Endothelial cell of umbilical vein (primary cell): ENCODE data around the gene HIVEP1. TPM values are rescaled to one million over a fixed set of nuclear protein-coding genes. Genes with fewer than 3 reads are reported as not detected.

Source experiments
- BruUV-seq: library from RNA; stranded (reverse); fragments of 400-500 nt; replicated peaks from 2 replicates; lab custom pipeline; 2021; lab: Mats Ljungman, UMichigan
- CTCF ChIA-PET: fragments of 300-600, 350-600 bp; sonication (Branson Sonifier 250); formaldehyde crosslinking; loops from one replicate; lab custom pipeline; 2021; ENCODE audit warnings: antibody characterized with exemption, inconsistent platforms; lab: Charles Lee
- POLR2A ChIA-PET: fragments of 300-600, 350-600 bp; sonication (Branson Sonifier 250); formaldehyde crosslinking; loops from one replicate; lab custom pipeline; 2021; ENCODE audit warnings: antibody characterized with exemption, inconsistent platforms; lab: Charles Lee
- DNase-seq: peaks from one replicate; pipeline ENCODE4 v3.0.0-alpha.2; 2011; ENCODE audit warnings: low read depth, low spot score
- FAIRE-seq: peaks from 2 replicates; lab custom pipeline; 2011; peaks lifted over from hg19 to GRCh38; lab: Jason Lieb, UNC
- H2AFZ ChIP-seq: 2 replicates; pipeline ENCODE4 v1.6.0; 2012; ENCODE audit warnings: low read depth, low read length, control low read depth, inconsistent platforms
- H3K27ac ChIP-seq: 2 replicates; pipeline ENCODE4 v1.5.1; 2011; ENCODE audit warnings: low read depth, mild to moderate bottlenecking, control low read depth, low read length, moderate library complexity; ENCODE audit not compliant: insufficient read depth
- H3K27me3 ChIP-seq, 2 experiments: 2 replicates each; pipeline versions ENCODE4 v1.6.0 to v1.6.1; 2011; ENCODE audit warnings: low read length in 2 of 2, mixed read lengths in 1 of 2; ENCODE audit not compliant: control insufficient read depth in 2 of 2, insufficient read depth in 2 of 2
- H3K36me3 ChIP-seq, 2 experiments: 2 replicates in 1 of 2; 3 replicates in 1 of 2; pipeline ENCODE4 v1.5.1; 2011; ENCODE audit warnings: low read length in 2 of 2, mild to moderate bottlenecking in 1 of 2, moderate library complexity in 1 of 2; ENCODE audit not compliant: control insufficient read depth in 2 of 2, insufficient read depth in 2 of 2; ENCODE audit errors: extremely low read depth in 1 of 2
- H3K4me1 ChIP-seq: 3 replicates; pipeline ENCODE4 v1.5.1; 2011; ENCODE audit warnings: mild to moderate bottlenecking, low read length; ENCODE audit not compliant: control insufficient read depth, insufficient read depth; ENCODE audit errors: extremely low read depth
- H3K4me2 ChIP-seq: 2 replicates; pipeline ENCODE4 v1.6.1; 2011; ENCODE audit warnings: low read length, control low read depth, mixed read lengths; ENCODE audit not compliant: insufficient read depth
- H3K4me3 ChIP-seq, 3 experiments: fragments of 200-600 bp in 1 of 3; sonication (generic), shearing (Covaris generic) in 1 of 3; replicated peaks in 1 of 3; 2 replicates each; pipeline ENCODE4 v1.5.1; 2011 to 2016; ENCODE audit warnings: control low read depth in 3 of 3, low read length in 3 of 3, mild to moderate bottlenecking in 2 of 3, inconsistent platforms in 1 of 3, low read depth in 1 of 3, moderate library complexity in 1 of 3; ENCODE audit not compliant: insufficient read depth in 1 of 3
- H3K79me2 ChIP-seq: 2 replicates; pipeline ENCODE4 v1.6.0; 2012; ENCODE audit warnings: low read length, inconsistent platforms; ENCODE audit not compliant: control insufficient read depth, insufficient read depth
- H3K9ac ChIP-seq: replicated peaks from 2 replicates; pipeline ENCODE3; 2011; ENCODE audit warnings: low read length, control low read depth; ENCODE audit not compliant: insufficient read depth; ENCODE audit errors: extremely low read depth
- H3K9me1 ChIP-seq: replicated peaks from 3 replicates; pipeline ENCODE4 v1.6.0; 2011; ENCODE audit warnings: mild to moderate bottlenecking, low read length; ENCODE audit not compliant: control insufficient read depth, insufficient read depth; ENCODE audit errors: extremely low read depth
- H3K9me3 ChIP-seq: replicated peaks from 2 replicates; pipeline ENCODE4 v1.5.1; 2012; ENCODE audit warnings: low read length, inconsistent platforms; ENCODE audit not compliant: control insufficient read depth, insufficient read depth
- H4K20me1 ChIP-seq: replicated peaks from 2 replicates; pipeline ENCODE3; 2011; ENCODE audit warnings: mild to moderate bottlenecking, low read length; ENCODE audit not compliant: control insufficient read depth, insufficient read depth; ENCODE audit errors: extremely low read depth
- EZH2 ChIP-seq: IDR thresholded peaks from 2 replicates; pipeline ENCODE4 v1.6.1; 2012; ENCODE audit warnings: borderline replicate concordance, low read depth, mild to moderate bottlenecking, moderate library complexity, low read length, inconsistent platforms; ENCODE audit not compliant: severe bottlenecking
- FOS ChIP-seq: IDR thresholded peaks from 2 replicates; pipeline ENCODE4 v1.6.1; 2011; ENCODE audit warnings: mild to moderate bottlenecking, low read length, moderate library complexity, borderline replicate concordance; ENCODE audit not compliant: insufficient read depth
- GATA2 ChIP-seq: IDR thresholded peaks from 2 replicates; pipeline ENCODE4 v1.7.0; 2011; ENCODE audit warnings: low read depth, mild to moderate bottlenecking, moderate library complexity, mixed read lengths, low read length; ENCODE audit not compliant: insufficient read length, insufficient read depth
- JUN ChIP-seq: IDR thresholded peaks from 2 replicates; pipeline ENCODE4 v1.6.1; 2011; ENCODE audit warnings: borderline replicate concordance, low read depth; ENCODE audit not compliant: insufficient read length, insufficient read depth
- MYC ChIP-seq: IDR thresholded peaks from one replicate; pipeline ENCODE4 v1.6.1; 2011; ENCODE audit warnings: mild to moderate bottlenecking, low read depth, low read length
- dilution Hi-C: fragments of 300-500 bp; cut with MboI; formaldehyde crosslinking; loops from one replicate; pipeline ENCODE4 v1.15.0; 2019; ENCODE audit warnings: low sequenced_read_pairs; ENCODE audit not compliant: extremely low pct_ligation_motif_present
- intact Hi-C: fragments of 100-400 bp; cut with micrococcal nuclease; formaldehyde crosslinking; loops from one replicate; pipeline ENCODE4 v1.10.0; 2022
- polyA plus RNA-seq, 4 experiments: library from polyadenylated mRNA; depleted of rRNA in 3 of 4; stranded (reverse) in 3 of 4; unstranded in 1 of 4; fragments of >200 nt; gene quantifications; 2 replicates each; pipeline versions ENCODE4 v1.2.1 to v1.2.3, GENCODE V29; 2011 to 2012; ENCODE audit warnings: missing spikeins in 1 of 4
- total RNA-seq: library from RNA; stranded (reverse); gene quantifications from 2 replicates; pipeline ENCODE4 v1.2.3, GENCODE V29; 2021
- TF ChIP-seq, protein P1 (sequence below): IDR thresholded peaks from 2 replicates; pipeline ENCODE4 v1.6.1; 2011; ENCODE audit not compliant: insufficient read depth, insufficient read length
- TF ChIP-seq, protein P2 (sequence below), 2 donors: IDR thresholded peaks; 1 replicate in 1 of 2; 2 replicates in 1 of 2; pipeline ENCODE4 v1.5.1; 2011; ENCODE audit warnings: low read length in 2 of 2, mild to moderate bottlenecking in 2 of 2, moderate library complexity in 2 of 2, control low read depth in 1 of 2, inconsistent platforms in 1 of 2, low read depth in 1 of 2; ENCODE audit not compliant: insufficient read depth in 1 of 2; ENCODE audit errors: extremely low read depth in 1 of 2

Gene HIVEP1
- total and polyA plus RNA-seq, 2 donors (not counting 3 experiments of a cell fraction or from before 2014, with no cell fraction given): 33.5 to 49.2 TPM

DNA sequence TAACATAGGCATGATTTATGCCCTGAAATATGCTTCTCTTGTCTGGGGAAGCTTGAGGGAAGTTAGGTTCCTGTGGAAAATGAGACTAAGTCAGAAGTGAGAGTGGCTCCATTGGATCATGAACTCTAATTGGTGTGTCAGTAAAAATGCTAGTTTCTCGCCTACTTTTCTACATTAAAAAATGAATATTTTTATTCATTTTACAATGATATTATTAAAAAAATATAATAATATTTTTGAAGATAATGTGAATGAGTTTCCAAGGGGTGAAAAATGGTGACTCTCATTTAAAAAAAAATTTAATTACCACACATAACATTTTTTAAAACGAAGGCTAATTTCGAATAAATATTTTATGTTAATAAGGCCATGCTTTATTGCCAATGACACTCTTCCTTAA, 84.2 kb downstream of the HIVEP1 start:
- H3K9me3 ChIP-seq: no peaks in the 10 kb centered on the region
- DNase-seq (no peak), FAIRE-seq (no peak)
- H3K4me1 ChIP-seq: no peaks in the 10 kb centered on the region
- H3K27ac ChIP-seq: no peak overlapping the region
- H3K4me2 ChIP-seq: no peak overlapping the region
- H4K20me1 ChIP-seq: no peaks in the 10 kb centered on the region
- intact Hi-C loops (no loop called here), dilution Hi-C loops (no loop called here)
- H2AFZ ChIP-seq: no peak overlapping the region
- BruUV-seq: no TSS peak
- peaks cover 7% of the 10 kb centered on the region for H3K79me2 ChIP-seq
- POLR2A ChIA-PET: no interaction called here
- no peaks in the 10 kb centered on the region for H3K9me1 ChIP-seq
- H3K9ac ChIP-seq: no peak overlapping the region
- no peaks in the 10 kb centered on the region for H3K36me3 ChIP-seq
- TF ChIP-seq, protein P1, sequence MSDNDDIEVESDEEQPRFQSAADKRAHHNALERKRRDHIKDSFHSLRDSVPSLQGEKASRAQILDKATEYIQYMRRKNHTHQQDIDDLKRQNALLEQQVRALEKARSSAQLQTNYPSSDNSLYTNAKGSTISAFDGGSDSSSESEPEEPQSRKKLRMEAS: no peak
- no peak for TF ChIP-seq JUN
- TF ChIP-seq EZH2: no peak
- TF ChIP-seq, protein P2, sequence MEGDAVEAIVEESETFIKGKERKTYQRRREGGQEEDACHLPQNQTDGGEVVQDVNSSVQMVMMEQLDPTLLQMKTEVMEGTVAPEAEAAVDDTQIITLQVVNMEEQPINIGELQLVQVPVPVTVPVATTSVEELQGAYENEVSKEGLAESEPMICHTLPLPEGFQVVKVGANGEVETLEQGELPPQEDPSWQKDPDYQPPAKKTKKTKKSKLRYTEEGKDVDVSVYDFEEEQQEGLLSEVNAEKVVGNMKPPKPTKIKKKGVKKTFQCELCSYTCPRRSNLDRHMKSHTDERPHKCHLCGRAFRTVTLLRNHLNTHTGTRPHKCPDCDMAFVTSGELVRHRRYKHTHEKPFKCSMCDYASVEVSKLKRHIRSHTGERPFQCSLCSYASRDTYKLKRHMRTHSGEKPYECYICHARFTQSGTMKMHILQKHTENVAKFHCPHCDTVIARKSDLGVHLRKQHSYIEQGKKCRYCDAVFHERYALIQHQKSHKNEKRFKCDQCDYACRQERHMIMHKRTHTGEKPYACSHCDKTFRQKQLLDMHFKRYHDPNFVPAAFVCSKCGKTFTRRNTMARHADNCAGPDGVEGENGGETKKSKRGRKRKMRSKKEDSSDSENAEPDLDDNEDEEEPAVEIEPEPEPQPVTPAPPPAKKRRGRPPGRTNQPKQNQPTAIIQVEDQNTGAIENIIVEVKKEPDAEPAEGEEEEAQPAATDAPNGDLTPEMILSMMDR (IDR thresholded peaks at IDR 0.05; ENCODE audit: extremely low read depth in 1 of 2, insufficient read depth in 1 of 2, low read depth in 1 of 2, low read length in 2 of 2): no peak
- CTCF ChIA-PET: no interaction called here
- no peaks in the 10 kb centered on the region for H3K27me3 ChIP-seq
- no peak overlapping the region for H3K4me3 ChIP-seq

DNA sequence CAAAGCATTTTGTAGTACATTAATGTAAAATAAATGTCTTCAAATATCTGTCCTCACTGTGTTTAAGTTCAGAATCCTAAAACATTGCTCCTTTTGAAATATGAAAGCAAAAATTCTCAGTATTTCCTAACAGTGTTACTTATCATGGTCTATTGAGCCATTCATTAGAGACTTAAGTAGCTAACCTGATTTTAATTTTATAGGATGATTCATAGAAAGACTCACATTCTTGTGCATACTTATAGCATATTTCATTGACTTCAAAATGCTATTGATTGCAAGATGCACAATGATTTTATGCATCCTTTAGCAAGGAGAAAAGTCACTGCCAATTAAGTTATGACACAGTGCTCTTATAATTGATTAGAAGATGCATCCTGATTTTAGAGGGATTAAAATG, 85.7 kb downstream of the HIVEP1 start:
- Histone ChIP-seq H3K9ac (no peak overlapping the region), H3K27me3 (no peaks in the 10 kb centered on the region), H2AFZ (no peak overlapping the region), H3K4me2 (no peak overlapping the region), H3K9me1 (no peaks in the 10 kb centered on the region), H3K9me3 (no peaks in the 10 kb centered on the region), H4K20me1 (no peaks in the 10 kb centered on the region), H3K36me3 (no peaks in the 10 kb centered on the region), H3K79me2 (peaks cover 7% of the 10 kb centered on the region), H3K27ac (no peak overlapping the region), H3K4me1 (no peaks in the 10 kb centered on the region), H3K4me3 (no peak overlapping the region)
- CTCF ChIA-PET: interaction anchor here (1.0 kb wide), 1 partner anchor 11 kb away, joined by 3 read pairs; no protein-coding TSS in a partner anchor
- DNase-seq: no peak
- POLR2A ChIA-PET: no interaction called here
- dilution Hi-C loops (no loop called here), intact Hi-C loops (no loop called here)
- no peak for FAIRE-seq
- no TSS peak for BruUV-seq
- TF ChIP-seq FOS (no peak), MYC (no peak), EZH2 (no peak), GATA2 (no peak)
- TF ChIP-seq, protein P1: no peak
